GM21526 (cell line): ENCODE results near the gene MKRN2OS.

Source experiments
- ATAC-seq: cut with Tn5 transposase; IDR thresholded peaks from one replicate; pipeline ENCODE4 v1.9.1; 2021; ENCODE audit warnings: moderate library complexity; ENCODE audit not compliant: unreplicated experiment, low FRiP score

The MKRN2OS gene

GRCh38 chr3:12545473-12545791, at the start of gene MKRN2OS:
TSS of gene MKRN2OS (minus strand) at chr3:12545499. CDS start at chr3:12545464, 35 bp downstream.
- ATAC-seq = no peak

GRCh38 chr3:12593473-12593872, 48.2 kb upstream of the MKRN2OS start:
- ATAC-seq = no peak

DNA sequence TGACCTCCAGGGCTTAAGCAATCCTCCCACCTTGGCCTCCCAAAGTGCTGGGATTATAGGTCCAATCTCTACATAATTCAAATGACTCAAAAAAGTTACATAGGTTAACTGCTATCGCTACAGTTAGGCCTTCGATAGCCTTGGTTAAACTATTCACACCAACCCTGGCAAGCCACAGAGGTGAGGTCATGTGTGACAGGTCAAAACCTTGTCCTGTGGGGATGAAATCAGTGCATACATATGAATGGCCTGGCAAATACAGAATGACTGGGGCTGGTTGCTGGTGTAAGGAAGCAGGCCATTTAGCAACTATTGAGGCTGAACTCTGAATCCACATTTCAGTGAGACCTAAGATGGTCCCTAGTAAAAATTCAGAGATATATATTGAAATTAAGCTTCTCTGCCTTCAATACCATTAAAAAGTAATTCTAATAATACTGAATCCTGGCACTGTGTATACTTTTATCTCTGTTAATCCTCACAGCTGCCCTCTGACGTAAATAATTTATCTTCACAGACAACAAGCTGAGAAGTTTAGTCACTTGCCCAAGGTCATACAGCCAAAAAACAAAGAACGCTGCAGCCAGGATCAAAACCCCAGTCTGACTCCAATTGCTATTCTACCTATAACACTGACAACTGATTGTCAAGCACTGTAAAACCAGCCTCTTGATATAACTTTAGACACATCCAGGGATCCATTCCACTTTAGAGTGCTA, 46.9 kb upstream of the MKRN2OS start:
- ATAC-seq = no peak

- ATAC-seq = no peak
These were observed 46.2 kb upstream of the MKRN2OS start for GRCh38 chr3:12591456-12591855.

DNA sequence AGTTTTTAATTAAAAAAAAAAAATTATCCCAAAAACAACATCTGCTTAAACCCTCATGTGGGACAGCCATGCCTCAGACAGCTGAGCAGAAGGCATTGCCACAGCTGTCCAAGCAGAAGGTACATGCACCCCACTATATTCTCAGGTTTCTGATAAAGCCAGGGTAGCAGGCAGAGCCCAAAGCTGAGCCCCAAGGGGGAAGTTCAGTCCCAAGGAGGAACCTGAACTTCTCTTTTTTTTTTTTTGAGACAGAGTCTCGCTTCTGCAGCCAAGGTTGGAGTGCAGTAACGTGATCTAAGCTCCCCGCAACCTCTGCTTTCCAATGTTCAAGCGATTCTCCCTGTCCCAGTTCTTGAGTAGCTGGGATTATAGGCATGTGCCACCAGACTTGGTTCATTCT, 44.8 kb upstream of the MKRN2OS start:
- ATAC-seq = no peak

DNA sequence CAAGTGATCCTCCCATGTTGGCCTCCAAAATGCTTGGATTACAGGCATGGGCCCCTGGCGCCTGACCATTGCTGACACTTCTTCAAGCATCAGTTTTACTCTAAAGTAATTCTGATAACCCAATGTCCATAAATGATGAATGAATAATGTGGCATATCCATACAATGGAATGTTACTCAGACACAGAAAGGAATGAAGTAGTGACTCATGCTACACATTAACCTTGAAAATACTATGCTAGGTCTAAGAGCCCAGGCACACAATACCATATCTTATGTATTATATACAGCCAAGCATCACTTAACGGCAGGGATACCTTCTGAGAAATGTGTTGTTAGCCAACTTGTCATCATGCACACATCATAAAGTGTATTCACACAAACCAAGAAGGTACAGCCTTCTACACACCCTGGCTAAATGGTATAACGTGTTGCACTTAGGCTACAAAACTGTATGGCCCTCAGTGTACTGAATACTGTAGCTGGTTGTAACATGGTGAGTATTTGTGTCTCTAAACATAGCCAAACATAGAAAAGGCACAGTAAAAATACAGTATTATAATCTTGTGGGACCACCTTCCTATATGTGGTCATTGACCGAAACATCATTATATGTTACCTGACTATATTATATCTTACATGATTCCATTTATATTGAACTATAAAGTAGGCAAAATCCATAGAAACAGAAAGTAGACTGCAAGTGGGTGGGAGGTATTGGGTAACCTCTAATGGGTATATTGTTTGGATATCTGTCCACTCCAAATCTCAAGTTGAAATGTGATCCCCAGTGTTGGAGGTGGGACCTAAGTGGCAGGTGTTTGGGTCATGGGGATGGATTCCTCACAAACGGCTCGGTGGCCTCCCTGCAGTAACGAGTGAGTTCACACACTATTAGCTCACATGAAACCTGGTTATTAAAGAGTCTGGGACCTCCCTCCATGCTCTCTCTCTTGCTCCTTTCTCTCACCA, 43.0 kb upstream of the MKRN2OS start:
- ATAC-seq = no peak

DNA sequence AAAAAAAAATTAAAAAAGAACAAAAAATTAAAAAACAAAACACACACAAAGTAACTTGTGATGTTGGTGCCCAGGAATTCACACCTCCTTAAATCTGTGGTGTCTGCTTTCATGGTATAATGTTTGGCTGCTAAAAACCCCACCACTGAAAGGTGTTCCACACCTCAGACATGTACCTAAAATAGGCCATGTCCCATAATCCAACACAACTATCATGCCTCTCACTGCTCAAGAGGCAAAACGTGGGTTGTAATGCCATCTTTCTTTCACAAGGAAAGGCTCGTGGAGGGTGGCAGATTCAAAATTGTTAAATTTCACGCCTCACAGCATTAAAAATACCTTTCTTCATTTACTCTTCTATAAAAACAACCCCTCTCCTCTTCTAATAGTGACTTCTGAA, 41.1 kb upstream of the MKRN2OS start:
- ATAC-seq = no peak

DNA sequence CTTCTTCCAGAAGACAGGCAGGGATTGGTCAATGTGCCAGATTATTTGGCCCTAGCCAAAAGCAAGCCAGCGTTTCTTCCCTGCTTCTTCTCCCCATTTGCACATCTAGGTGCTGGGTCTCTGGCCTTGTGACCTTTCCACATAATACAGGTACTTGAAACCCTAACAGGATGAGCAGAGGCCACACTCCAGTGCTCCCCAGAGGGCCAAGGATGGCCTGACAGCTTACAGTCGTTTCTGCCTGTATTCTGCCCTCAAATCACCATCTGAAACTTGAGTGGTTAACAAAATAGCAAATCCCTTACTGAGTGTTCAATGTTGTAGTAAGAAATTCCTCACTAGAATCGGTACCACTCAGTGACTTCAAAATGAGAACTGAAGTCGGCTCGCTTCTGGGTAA, 40.7 kb upstream of the MKRN2OS start:
- ATAC-seq = no peak

DNA sequence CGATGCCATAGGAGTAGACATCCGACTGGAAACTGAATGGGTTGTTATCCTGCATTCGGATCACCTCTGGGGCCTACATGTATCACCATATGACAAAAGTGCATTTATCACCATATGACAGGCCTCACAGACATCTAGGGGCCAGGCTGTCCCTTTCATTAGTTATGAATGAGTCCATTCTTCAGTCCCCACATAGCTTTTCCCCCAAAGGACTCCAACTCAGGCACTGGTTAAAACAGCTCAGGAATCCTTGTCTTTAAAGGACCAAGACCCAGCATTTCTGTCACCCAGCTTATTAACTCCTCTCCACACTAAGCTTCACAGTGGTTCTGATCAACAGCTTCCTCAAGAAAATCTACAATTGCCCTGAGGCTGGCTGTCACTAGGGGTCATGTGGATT, 39.9 kb upstream of the MKRN2OS start:
- ATAC-seq = no peak

- no peak for ATAC-seq
These were observed 38.8 kb upstream of the MKRN2OS start for GRCh38 chr3:12584083-12584482.

DNA sequence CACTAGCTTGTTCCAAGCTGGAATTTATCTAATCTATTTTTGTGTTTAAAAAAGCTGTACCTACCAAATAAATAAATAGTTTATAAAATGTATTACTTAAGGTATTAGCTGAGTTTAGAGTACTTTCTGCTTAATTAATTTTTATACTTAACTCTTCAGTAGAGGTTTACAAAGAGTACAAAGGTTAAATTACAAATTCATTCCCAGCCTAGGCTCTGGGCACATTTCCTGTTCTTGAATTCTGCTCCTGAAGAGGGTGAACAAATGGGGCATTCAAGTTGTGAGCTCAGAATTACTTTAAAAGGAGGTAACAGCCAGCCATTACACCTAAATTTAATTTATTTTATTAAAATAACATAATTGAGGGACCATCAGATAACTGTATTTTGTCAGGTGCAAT, 38.0 kb upstream of the MKRN2OS start:
- ATAC-seq = no peak

- ATAC-seq = no peak
These were observed 37.4 kb upstream of the MKRN2OS start for GRCh38 chr3:12582730-12583129.

- ATAC-seq = no peak
These were observed 34.6 kb upstream of the MKRN2OS start for GRCh38 chr3:12579905-12580304.

DNA sequence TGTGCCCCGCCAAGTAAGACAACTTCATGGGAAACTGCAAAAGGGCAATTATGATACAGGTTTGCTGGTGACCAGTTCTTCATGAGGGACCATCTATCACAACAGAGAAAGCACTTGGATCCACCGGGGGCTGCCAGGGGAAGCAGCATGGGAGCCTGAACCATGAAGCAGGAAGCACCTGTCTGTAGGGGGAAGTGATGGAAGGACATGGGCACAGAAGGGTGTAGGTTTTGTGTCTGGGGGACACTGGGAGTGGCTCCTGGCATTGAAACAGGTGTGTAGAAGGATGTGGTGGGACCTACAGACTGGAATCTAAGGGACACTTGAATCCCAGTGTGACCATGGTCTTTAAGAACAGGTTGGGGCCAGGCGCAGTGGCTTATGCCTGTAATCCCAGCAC, 34.2 kb upstream of the MKRN2OS start:
- no peak for ATAC-seq

DNA sequence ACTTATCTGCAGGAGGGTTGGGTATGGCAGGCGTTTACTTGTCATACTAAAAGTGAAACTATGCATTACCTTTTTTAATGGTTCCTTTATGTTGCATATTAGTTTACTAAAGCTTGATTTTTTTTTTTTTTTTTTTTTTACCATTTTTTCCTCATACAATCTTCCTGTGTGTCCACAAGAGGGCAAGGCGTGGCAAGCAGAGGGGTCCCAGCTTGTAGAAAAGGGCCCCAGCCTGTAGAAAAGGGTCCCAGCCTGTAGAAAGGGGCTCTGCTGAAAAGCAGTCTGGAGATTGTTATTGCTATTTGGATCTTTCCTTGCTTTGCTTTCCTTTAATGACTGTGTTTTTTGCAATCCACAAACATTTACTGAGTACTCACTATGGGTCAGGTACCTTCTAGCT, 33.4 kb upstream of the MKRN2OS start:
- no peak for ATAC-seq

DNA sequence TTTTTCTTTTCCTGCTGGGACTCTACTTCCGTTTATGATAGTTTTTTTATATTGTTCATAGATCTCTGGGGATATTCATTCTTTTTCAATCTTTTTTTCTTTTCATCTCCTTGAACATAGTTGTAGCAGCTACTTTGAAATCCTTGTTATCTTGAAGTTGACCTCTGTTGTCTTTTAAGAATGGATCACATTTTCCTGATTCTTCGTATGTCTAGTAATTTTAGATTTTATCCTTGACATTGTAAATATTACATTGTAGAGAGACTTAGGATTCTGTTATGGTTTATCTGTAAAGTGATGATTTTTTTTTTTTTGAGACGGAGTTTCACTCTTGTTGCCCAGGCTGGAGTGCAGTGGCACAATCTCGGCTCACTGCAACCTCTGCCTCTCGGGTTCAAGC, 32.1 kb upstream of the MKRN2OS start:
- no peak for ATAC-seq

- ATAC-seq = no peak
These were observed 29.4 kb upstream of the MKRN2OS start for GRCh38 chr3:12574661-12575060.

GRCh38 chr3:12574131-12574530, 28.8 kb upstream of the MKRN2OS start:
- no peak for ATAC-seq

DNA sequence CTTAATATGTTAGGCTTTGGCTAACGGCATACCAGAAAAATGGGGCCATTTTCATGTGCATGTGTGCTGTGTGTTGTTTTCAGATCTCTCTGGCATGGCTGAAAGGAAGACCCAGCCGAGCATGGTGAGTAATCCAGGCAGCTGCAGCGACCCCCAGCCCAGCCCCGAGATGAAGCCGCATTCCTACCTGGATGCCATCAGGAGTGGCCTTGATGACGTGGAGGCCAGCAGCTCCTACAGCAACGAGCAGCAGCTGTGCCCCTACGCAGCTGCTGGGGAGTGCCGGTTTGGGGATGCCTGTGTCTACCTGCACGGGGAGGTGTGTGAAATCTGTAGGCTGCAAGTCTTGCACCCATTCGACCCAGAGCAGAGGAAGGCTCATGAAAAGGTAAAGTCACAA, 26.7 kb upstream of the MKRN2OS start:
- no peak for ATAC-seq

- no peak for ATAC-seq
These were observed 24.5 kb upstream of the MKRN2OS start for GRCh38 chr3:12569836-12570235.

GRCh38 chr3:12568747-12569146, 23.4 kb upstream of the MKRN2OS start:
- no peak for ATAC-seq

DNA sequence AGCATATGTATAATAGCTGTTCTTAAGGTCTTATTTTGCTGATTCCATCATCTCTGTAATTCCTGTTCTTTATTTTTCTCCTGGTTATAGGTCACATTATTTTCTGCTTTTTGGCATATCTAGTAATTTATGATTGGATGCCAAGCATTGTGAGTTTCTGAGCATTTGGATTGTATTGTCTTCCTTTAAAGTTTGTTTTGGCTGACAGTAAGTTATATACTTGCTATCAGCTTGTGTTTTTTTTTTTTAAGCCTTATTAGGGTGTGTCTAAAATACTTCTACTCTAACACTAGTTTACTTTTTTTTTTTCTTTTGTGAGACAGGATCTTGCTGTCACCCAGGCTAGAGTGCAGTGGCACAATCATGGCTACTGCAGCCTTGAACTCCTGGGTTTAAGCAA, 21.7 kb upstream of the MKRN2OS start:
- no peak for ATAC-seq
